Measurements from ENCODE around the gene DPYSL3.
A peak's percentile ranks its signal among the peaks of the same experiment; 100 is the strongest.

Gene DPYSL3

DNA sequence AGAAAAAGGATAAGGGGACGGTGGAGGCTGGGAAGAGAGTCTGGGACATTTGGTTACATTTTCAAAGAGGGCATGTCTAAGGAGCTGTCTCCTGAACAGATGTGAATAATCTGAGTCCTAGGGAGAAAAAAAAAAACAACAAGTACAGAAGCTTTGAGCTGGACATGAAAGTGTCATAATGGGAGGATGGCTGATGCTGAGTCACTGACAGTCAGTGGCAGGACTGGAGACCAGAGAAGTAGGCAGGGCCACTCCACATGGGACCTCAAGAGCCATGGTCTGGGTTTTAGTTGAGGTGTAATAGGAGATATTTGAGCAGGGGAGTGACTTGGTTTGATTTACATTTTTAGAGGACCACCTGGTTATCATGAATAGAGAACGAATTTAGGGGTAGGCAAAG is 70.6 kb downstream of the DPYSL3 start:
- in situ Hi-C loops (cut with HindIII; ENCODE audit: low sequenced_read_pairs), result loop anchor here (5.0 kb wide), 1 partner anchor 52 kb away; no protein-coding TSS in a partner anchor
- no peak for DNase-seq (ENCODE audit: low read depth)
- TF ChIP-seq, protein P1, sequence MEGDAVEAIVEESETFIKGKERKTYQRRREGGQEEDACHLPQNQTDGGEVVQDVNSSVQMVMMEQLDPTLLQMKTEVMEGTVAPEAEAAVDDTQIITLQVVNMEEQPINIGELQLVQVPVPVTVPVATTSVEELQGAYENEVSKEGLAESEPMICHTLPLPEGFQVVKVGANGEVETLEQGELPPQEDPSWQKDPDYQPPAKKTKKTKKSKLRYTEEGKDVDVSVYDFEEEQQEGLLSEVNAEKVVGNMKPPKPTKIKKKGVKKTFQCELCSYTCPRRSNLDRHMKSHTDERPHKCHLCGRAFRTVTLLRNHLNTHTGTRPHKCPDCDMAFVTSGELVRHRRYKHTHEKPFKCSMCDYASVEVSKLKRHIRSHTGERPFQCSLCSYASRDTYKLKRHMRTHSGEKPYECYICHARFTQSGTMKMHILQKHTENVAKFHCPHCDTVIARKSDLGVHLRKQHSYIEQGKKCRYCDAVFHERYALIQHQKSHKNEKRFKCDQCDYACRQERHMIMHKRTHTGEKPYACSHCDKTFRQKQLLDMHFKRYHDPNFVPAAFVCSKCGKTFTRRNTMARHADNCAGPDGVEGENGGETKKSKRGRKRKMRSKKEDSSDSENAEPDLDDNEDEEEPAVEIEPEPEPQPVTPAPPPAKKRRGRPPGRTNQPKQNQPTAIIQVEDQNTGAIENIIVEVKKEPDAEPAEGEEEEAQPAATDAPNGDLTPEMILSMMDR (IDR thresholded peaks at IDR 0.05; ENCODE audit: low read depth, low read length, missing control alignments), result no peak
- H3K4me3 ChIP-seq (ENCODE audit: low read depth, low read length), result no peak overlapping the region

DNA sequence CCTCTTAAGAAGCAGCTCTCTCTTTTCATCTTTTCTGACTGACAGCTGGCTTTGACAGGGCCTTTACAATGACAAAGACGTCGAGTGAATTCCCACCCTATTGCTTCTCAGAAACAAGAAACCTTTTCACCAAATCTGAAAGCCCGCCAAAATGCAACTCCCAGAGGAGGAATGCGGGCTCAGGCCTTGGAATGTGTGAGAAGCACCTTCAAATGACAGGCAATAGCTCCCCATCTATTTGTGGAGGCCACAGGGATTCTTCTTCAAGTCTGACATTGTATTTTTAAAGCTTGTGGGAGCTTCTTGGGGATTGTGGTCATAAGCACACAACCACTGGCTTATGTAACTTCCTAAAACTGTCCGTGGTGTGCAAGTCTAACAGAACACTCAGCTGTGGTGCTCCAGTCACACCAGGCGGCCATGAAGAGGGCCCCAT is 72.7 kb downstream of the DPYSL3 start:
- in situ Hi-C loops (cut with HindIII; ENCODE audit: low sequenced_read_pairs), result loop anchor here (5.0 kb wide), 1 partner anchor 50 kb away; no protein-coding TSS in a partner anchor
- peak; percentile 87 for DNase-seq (ENCODE audit: low read depth)
- TF ChIP-seq, protein P1 (IDR thresholded peaks at IDR 0.05; ENCODE audit: low read depth, low read length, missing control alignments), result no peak
- H3K4me3 ChIP-seq (ENCODE audit: low read depth, low read length), result no peak overlapping the region

DNA sequence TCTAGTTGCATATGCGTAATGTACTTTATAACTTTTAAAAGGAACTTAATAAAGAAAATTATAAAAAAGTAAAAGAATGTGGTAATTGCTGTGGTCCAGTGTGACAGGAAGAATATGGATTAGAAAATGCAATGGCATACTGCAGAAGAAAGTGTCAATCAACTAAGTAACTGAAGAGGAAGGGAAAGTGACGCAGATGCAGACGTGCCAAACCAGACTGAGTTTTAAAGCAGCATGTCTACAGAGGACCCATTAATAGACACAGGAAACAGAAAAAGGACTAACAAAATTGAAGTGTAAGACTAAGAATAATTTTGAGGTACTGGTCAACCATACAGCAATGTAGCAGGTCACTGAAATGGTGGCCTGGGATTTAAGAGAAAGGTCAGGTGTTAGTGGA is 73.3 kb downstream of the DPYSL3 start:
- DNase-seq (ENCODE audit: low read depth), result no peak
- H3K4me3 ChIP-seq (ENCODE audit: low read depth, low read length), result no peak overlapping the region
- in situ Hi-C loops (cut with HindIII; ENCODE audit: low sequenced_read_pairs), result loop anchor here (5.0 kb wide), 1 partner anchor 49 kb away; no protein-coding TSS in a partner anchor
- TF ChIP-seq, protein P1 (IDR thresholded peaks at IDR 0.05; ENCODE audit: low read depth, low read length, missing control alignments), result no peak

DNA sequence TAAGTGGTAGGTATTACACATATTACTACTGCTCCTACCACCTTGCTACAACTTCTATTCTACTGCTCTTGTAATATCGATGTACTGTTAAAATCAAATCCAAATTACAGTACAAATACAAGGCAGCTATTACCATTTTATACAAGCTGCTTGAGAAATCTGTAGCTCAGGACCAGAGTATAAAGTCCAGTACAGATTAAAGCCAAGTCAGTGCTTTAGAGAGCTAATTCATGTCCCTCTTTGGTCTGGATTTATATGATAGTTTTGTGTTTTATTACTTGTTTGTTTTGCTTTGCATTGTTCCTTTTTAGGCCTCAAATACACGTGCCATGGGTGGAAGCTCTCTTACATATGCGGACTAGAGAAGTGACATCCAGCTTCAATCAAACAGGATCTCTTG is 75.8 kb downstream of the DPYSL3 start:
- DNase-seq (ENCODE audit: low read depth), result no peak
- H3K4me3 ChIP-seq (ENCODE audit: low read depth, low read length), result no peak overlapping the region
- in situ Hi-C loops (cut with HindIII; ENCODE audit: low sequenced_read_pairs), result no loop called here
- TF ChIP-seq, protein P1 (IDR thresholded peaks at IDR 0.05; ENCODE audit: low read depth, low read length, missing control alignments), result no peak

DNA sequence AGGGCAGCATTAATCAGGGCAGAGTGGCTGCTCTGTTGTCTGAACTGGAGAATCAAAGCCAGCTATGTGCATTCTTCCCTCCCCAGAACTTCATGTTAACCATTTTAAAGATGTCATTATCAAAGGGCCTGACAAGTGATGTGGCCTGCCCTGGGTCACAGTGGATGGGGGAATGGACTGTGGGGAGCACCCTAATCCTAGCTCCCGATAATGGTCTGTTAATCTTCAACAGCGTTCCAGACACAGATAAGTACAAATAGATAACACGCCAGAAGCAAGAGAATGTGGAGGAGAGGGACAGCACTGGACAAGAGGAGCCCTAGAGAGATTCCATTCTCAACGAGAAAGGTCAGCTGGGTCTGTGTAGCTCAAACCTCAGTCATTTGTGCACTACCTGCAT is 77.5 kb downstream of the DPYSL3 start:
- DNase-seq (ENCODE audit: low read depth), result no peak
- TF ChIP-seq, protein P1 (IDR thresholded peaks at IDR 0.05; ENCODE audit: low read depth, low read length, missing control alignments), result no peak
- in situ Hi-C loops (cut with HindIII; ENCODE audit: low sequenced_read_pairs), result no loop called here
- no peak overlapping the region for H3K4me3 ChIP-seq (ENCODE audit: low read depth, low read length)

DNA sequence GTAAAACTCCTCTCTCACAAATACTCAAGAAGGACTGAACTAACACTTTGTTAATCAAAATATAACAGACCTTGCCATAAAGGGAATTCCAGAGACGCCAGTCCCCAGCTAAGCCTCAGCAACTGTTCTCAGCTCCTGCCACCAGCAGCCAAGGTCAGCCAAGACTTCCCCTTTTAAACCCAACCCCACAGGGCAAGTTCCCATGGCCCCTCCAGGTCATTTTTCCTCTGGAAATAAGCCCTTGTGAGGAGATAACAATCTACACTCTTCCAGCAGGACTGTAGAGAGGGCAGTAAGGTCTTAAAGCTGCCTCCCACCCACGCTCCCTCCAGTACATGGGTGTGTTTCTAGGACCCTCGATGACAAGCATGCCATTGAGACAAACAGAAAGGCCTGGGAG is 78.3 kb downstream of the DPYSL3 start:
- in situ Hi-C loops (cut with HindIII; ENCODE audit: low sequenced_read_pairs), result no loop called here
- no peak overlapping the region for H3K4me3 ChIP-seq (ENCODE audit: low read depth, low read length)
- TF ChIP-seq, protein P1 (IDR thresholded peaks at IDR 0.05; ENCODE audit: low read depth, low read length, missing control alignments), result no peak
- no peak for DNase-seq (ENCODE audit: low read depth)

DNA sequence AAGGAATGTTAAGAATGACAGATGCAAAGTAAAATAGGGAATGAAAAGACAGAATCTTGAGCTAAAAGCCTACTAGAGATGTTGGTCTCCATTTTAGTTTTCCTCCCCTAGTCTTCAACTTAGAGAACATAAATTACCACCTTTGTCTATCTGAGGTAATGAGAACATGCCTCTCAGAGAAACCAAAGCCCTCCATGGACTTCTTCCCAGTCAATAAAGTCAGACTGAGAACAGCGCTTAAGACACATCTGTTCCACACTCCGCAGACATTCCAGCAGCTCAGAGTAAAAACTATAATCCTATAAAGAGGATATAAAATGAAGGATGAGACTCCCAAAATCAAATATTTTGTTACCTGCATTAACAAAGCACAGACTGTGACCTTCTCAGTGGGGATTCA is 79.2 kb downstream of the DPYSL3 start:
- no peak for DNase-seq (ENCODE audit: low read depth)
- in situ Hi-C loops (cut with HindIII; ENCODE audit: low sequenced_read_pairs), result no loop called here
- TF ChIP-seq, protein P1 (IDR thresholded peaks at IDR 0.05; ENCODE audit: low read depth, low read length, missing control alignments), result no peak
- H3K4me3 ChIP-seq (ENCODE audit: low read depth, low read length), result no peak overlapping the region
